Measurements from ENCODE around the gene SYNE1. TPM values are rescaled to one million over a fixed set of nuclear protein-coding genes. Genes with fewer than 3 reads are reported as not detected.

Gene SYNE1
- total RNA-seq, 4 donors from 2014 or later = 111 to 156 (median 124) TPM

DNA sequence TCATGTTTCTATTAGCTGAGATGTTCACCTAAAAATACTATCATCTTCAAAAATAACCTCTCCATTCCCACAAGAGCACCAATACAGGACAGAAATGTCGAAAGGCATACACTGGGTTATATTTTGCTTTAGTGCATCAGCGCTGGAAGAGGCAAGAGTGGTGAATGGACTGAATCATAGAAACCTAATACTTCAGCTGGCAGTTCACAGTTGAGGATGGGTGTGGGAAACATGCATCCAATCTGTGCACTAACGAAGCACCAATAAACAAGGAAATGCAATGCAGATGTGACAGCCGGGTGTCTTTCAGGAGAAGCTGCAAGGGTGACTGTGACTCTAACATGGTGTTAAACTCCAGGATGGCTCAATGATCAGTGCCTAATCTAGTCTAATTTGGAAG lies 463.8 kb downstream of the SYNE1 start:
- TF ChIP-seq, protein P1, sequence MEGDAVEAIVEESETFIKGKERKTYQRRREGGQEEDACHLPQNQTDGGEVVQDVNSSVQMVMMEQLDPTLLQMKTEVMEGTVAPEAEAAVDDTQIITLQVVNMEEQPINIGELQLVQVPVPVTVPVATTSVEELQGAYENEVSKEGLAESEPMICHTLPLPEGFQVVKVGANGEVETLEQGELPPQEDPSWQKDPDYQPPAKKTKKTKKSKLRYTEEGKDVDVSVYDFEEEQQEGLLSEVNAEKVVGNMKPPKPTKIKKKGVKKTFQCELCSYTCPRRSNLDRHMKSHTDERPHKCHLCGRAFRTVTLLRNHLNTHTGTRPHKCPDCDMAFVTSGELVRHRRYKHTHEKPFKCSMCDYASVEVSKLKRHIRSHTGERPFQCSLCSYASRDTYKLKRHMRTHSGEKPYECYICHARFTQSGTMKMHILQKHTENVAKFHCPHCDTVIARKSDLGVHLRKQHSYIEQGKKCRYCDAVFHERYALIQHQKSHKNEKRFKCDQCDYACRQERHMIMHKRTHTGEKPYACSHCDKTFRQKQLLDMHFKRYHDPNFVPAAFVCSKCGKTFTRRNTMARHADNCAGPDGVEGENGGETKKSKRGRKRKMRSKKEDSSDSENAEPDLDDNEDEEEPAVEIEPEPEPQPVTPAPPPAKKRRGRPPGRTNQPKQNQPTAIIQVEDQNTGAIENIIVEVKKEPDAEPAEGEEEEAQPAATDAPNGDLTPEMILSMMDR (IDR thresholded peaks at IDR 0.05) = no peak
- no peak for TF ChIP-seq POLR2A (IDR thresholded peaks at IDR 0.05)
- DNase-seq (ENCODE audit: low spot score in 2 of 2) = no peak
- intact Hi-C loops (cut with DNase I; ENCODE audit: low total_unique reads) = no loop called here
- H3K4me3 ChIP-seq (ENCODE audit: low read depth, poor library complexity, severe bottlenecking) = no peak overlapping the region
- 55 to 65% methylated on average over 4 of the region's 4 CpGs for WGBS, 2 donors

DNA sequence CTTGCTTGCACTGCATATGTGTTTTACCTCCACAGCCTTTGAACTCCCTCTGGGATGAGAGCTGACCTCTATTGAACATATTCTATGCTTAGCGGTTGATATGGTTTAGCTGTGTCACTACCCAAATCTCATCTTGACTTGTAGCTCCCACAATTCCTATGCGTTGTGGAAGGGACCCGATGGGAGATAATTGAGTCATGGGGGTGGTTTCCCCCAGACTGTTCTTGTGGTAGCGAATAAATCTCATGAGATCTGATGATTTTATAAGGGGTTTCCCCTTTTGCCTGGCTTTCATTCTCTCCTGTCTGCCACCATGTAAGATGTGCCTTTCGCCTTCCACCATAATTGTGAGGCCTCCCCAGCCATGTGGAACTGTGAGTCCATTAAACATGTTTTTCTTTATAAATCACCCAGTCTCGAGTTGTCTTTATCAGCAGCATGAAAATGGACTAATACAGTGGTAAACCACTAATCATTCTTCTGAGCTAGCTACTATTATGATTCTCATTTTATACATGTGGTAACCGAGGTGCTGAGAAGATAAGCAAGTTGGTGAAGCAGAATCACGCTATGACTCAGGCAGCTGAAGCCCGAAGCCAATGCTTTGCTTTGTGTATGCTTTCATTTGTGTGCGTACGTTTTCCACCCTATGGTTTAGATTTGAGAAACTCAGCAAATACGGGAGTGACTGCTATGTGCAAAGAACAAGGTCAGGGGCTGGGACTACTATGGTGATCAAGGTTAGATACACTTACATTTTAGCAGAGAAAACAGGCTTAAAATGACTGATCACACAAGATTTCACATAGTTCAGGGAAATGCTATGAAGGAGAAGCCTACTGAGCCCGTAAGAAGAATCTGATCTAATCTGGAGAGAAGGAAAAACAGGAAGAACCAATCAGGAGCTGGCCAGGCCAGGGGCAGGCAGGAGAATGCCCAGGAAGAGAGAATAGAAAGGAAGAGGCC lies 466.2 kb downstream of the SYNE1 start:
- TF ChIP-seq, protein P1 (IDR thresholded peaks at IDR 0.05) = no peak
- TF ChIP-seq POLR2A (IDR thresholded peaks at IDR 0.05) = no peak
- DNase-seq (ENCODE audit: low spot score in 2 of 2) = no peak
- intact Hi-C loops (cut with DNase I; ENCODE audit: low total_unique reads) = no loop called here
- H3K4me3 ChIP-seq (ENCODE audit: low read depth, poor library complexity, severe bottlenecking) = no peak overlapping the region
- 84% methylated on average over 13 of the region's 13 CpGs for WGBS, 2 donors

DNA sequence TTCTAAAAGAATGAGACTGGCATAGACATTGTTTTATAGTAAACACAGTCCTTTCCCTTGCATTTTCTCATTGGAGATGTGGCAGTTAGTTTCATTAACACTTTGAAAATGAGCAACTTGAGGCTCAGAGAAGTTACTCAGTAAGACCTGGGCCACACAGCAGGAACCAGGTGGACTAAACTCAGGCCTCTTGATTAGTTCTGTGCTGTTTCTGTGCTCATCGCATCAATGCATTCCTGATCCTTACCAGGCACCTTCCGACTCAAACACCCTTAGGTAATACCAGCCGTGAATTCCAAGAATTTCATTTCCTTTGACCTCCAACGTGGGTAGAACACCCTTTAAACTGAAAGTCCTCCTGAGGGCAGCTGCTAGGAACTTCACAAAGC lies 466.9 kb downstream of the SYNE1 start:
- H3K4me3 ChIP-seq (ENCODE audit: low read depth, poor library complexity, severe bottlenecking) = no peak overlapping the region
- DNase-seq (ENCODE audit: low spot score in 2 of 2) = no peak
- 86 to 88% methylated on average over 4 of the region's 4 CpGs for whole genome bisulfite sequencing, 2 donors
- intact Hi-C loops (cut with DNase I; ENCODE audit: low total_unique reads) = no loop called here
- TF ChIP-seq, protein P1 (IDR thresholded peaks at IDR 0.05) = no peak
- no peak for TF ChIP-seq POLR2A (IDR thresholded peaks at IDR 0.05)

DNA sequence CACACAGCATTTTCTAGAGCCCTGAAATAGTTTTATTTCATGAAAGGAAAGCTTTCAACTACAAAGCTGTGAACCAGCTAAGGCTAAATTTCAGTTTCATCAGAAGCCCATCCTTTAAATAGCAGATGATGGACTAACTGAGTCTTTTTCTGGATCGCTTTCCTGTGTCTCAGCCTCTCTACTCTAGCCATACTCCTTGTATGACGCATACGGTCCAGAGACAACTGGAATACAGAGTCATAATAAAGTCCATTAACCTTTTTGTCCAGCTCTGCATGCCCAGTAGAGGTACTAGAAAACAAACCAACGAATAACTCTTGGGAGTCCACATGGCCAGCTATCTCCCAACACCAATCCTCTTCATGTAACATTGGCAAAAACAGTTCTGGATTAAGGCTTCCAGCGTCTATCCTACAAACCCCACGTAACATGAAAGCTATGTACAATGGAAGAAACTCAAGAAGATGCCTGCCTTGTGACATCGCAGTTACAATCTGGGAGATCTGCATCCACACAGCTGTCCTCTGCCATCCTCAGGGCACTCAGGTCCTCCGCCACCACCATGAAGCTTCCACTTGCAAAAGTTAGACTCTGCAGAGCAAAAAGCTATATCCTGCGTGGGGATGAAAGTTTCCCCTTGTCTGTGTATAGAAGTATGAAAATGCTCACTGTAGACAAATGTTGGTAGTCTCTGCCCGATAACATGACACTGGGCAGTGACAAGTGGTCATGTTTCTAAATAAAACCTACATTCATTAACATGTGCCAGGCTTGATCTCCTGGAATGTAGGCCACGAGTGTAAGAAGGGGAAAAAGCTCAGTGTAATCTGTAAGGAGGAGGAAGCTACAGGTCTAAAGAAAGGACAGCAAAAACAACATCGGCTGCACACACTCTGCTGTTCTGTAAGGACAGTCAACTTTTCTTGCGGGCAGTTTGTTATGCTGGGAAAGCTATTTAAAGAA lies 469.2 kb downstream of the SYNE1 start:
- no peak for TF ChIP-seq POLR2A (IDR thresholded peaks at IDR 0.05)
- TF ChIP-seq, protein P1 (IDR thresholded peaks at IDR 0.05) = no peak
- no peak overlapping the region for H3K4me3 ChIP-seq (ENCODE audit: low read depth, poor library complexity, severe bottlenecking)
- intact Hi-C loops (cut with DNase I; ENCODE audit: low total_unique reads) = no loop called here
- WGBS, 2 donors = 83 to 84% methylated on average over 13 of the region's 13 CpGs
- no peak for DNase-seq (ENCODE audit: low spot score in 2 of 2)

DNA sequence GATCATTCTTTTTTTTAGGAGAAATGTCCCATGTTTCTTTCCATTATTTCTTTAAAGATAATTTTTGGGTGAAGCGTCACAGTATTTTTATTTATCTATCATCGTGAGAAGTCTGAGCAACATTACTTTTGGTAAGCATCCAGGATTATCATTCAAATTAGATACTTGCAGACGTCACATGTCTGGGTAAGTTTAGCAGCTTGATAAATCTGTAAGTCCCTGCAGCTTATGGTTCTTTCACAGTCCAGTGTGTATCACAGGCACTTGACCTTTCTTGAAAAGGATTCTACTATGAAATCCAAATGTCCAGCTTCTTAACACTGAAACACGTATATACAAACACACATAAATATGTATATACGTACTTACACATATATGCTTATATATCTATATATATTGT lies 470.3 kb downstream of the SYNE1 start:
- DNase-seq (ENCODE audit: low spot score in 2 of 2) = no peak
- TF ChIP-seq, protein P1 (IDR thresholded peaks at IDR 0.05) = no peak
- no peak for TF ChIP-seq POLR2A (IDR thresholded peaks at IDR 0.05)
- intact Hi-C loops (cut with DNase I; ENCODE audit: low total_unique reads) = no loop called here
- H3K4me3 ChIP-seq (ENCODE audit: low read depth, poor library complexity, severe bottlenecking) = no peak overlapping the region
- 79 to 82% methylated on average over 5 of the region's 5 CpGs for WGBS, 2 donors
